ENCODE data around the gene GLG1.

The GLG1 gene

DNA sequence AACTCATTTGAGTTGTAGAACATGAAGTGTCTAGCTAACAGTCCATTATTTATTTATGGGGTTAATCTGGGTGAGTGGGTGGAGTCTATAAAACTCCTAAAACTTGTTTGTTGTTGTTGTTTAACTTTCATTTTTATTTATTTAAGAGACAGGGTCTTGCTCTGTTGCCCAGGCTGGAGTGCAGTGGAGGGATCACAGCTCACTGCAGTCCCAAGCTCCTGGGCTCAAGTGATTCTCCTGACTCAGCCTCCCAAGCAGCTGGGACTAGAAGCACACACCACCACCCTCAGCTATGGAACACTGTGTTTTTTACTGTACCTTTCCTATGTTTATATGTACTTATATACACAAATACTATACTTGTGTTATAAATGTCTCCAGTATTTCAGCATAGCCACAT lies 107.8 kb downstream of the GLG1 start:
- H4K20me1 ChIP-seq (ENCODE audit: insufficient read depth, low read length) = no peaks in the 10 kb centered on the region
- H2AFZ ChIP-seq (ENCODE audit: low read depth, low read length) = no peak overlapping the region
- no peaks in the 10 kb centered on the region for H3K27me3 ChIP-seq (ENCODE audit: insufficient read depth, low read length, poor library complexity)
- H3K9me3 ChIP-seq (ENCODE audit: insufficient read depth, low read length, severe bottlenecking) = no peaks in the 10 kb centered on the region
- DNase-seq (no peak), ATAC-seq (ENCODE audit: insufficient read depth, low read depth) (no peak)
- no peaks in the 10 kb centered on the region for H3K79me2 ChIP-seq (ENCODE audit: insufficient read depth, low read length)
- H3K27ac ChIP-seq (ENCODE audit: low read length) = no peak overlapping the region
- TF ChIP-seq, protein P1, sequence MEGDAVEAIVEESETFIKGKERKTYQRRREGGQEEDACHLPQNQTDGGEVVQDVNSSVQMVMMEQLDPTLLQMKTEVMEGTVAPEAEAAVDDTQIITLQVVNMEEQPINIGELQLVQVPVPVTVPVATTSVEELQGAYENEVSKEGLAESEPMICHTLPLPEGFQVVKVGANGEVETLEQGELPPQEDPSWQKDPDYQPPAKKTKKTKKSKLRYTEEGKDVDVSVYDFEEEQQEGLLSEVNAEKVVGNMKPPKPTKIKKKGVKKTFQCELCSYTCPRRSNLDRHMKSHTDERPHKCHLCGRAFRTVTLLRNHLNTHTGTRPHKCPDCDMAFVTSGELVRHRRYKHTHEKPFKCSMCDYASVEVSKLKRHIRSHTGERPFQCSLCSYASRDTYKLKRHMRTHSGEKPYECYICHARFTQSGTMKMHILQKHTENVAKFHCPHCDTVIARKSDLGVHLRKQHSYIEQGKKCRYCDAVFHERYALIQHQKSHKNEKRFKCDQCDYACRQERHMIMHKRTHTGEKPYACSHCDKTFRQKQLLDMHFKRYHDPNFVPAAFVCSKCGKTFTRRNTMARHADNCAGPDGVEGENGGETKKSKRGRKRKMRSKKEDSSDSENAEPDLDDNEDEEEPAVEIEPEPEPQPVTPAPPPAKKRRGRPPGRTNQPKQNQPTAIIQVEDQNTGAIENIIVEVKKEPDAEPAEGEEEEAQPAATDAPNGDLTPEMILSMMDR (IDR thresholded peaks at IDR 0.05; ENCODE audit: borderline replicate concordance, extremely low read depth, low read length, poor library complexity, severe bottlenecking) = no peak
- no peak for TF ChIP-seq EZH2 (IDR thresholded peaks at IDR 0.05; ENCODE audit: borderline replicate concordance, low read depth, low read length, severe bottlenecking)
- no peak overlapping the region for H3K4me3 ChIP-seq (ENCODE audit: low read depth in 1 of 2, low read length in 2 of 2)
- no peak overlapping the region for H3K4me2 ChIP-seq (ENCODE audit: insufficient read depth, low read length)
- H3K9ac ChIP-seq (ENCODE audit: low read depth, low read length) = no peak overlapping the region
- H3K4me1 ChIP-seq (ENCODE audit: insufficient read depth, low read length) = no peaks in the 10 kb centered on the region
- peaks cover 25% of the 10 kb centered on the region; the same call in 1 of the 2 replicates for H3K36me3 ChIP-seq (ENCODE audit: insufficient read depth, low read length)

DNA sequence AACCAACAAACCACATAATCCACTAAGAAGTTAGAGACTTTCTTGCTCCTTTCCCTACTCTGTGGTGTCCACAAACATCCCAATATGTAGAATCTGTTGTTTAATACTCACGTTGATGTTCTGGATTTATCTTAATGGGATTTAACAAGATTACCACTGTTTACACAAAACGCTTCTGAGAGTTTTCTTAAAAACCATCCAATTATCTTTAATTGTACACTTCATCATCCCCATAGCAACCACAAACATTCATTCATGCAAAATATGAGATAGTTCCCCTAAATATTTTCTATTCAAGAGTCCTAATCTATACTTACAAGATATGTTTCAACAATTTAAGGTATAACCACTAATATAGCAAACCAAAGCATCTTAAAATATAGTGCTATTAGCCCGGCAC lies 109.2 kb downstream of the GLG1 start:
- Histone ChIP-seq H3K4me2 (ENCODE audit: insufficient read depth, low read length) (no peak overlapping the region), H3K27me3 (ENCODE audit: insufficient read depth, low read length, poor library complexity) (no peaks in the 10 kb centered on the region), H3K36me3 (ENCODE audit: insufficient read depth, low read length) (peaks cover 26% of the 10 kb centered on the region), H4K20me1 (ENCODE audit: insufficient read depth, low read length) (no peaks in the 10 kb centered on the region), H3K4me1 (ENCODE audit: insufficient read depth, low read length) (no peaks in the 10 kb centered on the region), H3K9ac (ENCODE audit: low read depth, low read length) (no peak overlapping the region), H3K9me3 (ENCODE audit: insufficient read depth, low read length, severe bottlenecking) (no peaks in the 10 kb centered on the region), H3K4me3 (ENCODE audit: low read depth in 1 of 2, low read length in 2 of 2) (no peak overlapping the region), H2AFZ (ENCODE audit: low read depth, low read length) (no peak overlapping the region), H3K27ac (ENCODE audit: low read length) (no peak overlapping the region), H3K79me2 (ENCODE audit: insufficient read depth, low read length) (no peaks in the 10 kb centered on the region)
- no peak for TF ChIP-seq EZH2 (IDR thresholded peaks at IDR 0.05; ENCODE audit: borderline replicate concordance, low read depth, low read length, severe bottlenecking)
- TF ChIP-seq, protein P1 (IDR thresholded peaks at IDR 0.05; ENCODE audit: borderline replicate concordance, extremely low read depth, low read length, poor library complexity, severe bottlenecking) = no peak
- DNase-seq = no peak
- no peak for ATAC-seq (ENCODE audit: insufficient read depth, low read depth)

DNA sequence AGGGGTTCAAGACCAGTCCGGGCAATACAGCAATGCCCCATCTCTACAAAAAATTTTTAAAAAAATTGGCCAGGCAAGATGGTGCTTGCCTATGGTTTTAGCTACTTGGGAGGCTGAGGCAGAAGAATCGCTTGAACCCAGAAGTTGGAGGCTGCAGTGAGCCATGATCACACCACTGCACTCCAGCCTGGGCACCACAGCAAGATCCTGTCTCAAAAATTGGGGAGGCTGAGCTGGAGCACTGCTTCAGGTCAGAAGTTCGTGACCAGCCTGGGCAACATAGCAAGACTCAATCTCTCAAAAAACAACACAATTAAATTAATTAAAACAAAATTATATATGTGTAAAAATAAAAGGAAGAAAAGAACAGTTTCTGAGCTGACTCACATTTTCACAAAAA lies 110.9 kb downstream of the GLG1 start:
- no peak overlapping the region for H2AFZ ChIP-seq (ENCODE audit: low read depth, low read length)
- H3K36me3 ChIP-seq (ENCODE audit: insufficient read depth, low read length) = peaks cover 38% of the 10 kb centered on the region
- no peak overlapping the region for H3K4me2 ChIP-seq (ENCODE audit: insufficient read depth, low read length)
- no peaks in the 10 kb centered on the region for H3K27me3 ChIP-seq (ENCODE audit: insufficient read depth, low read length, poor library complexity)
- H3K4me1 ChIP-seq (ENCODE audit: insufficient read depth, low read length) = no peaks in the 10 kb centered on the region
- H4K20me1 ChIP-seq (ENCODE audit: insufficient read depth, low read length) = no peaks in the 10 kb centered on the region
- no peak overlapping the region for H3K27ac ChIP-seq (ENCODE audit: low read length)
- no peaks in the 10 kb centered on the region for H3K79me2 ChIP-seq (ENCODE audit: insufficient read depth, low read length)
- ATAC-seq (ENCODE audit: insufficient read depth, low read depth) (no peak), DNase-seq (no peak)
- TF ChIP-seq EZH2 (IDR thresholded peaks at IDR 0.05; ENCODE audit: borderline replicate concordance, low read depth, low read length, severe bottlenecking) = no peak
- TF ChIP-seq, protein P1 (IDR thresholded peaks at IDR 0.05; ENCODE audit: borderline replicate concordance, extremely low read depth, low read length, poor library complexity, severe bottlenecking) = no peak
- H3K9ac ChIP-seq (ENCODE audit: low read depth, low read length) = no peak overlapping the region
- H3K9me3 ChIP-seq (ENCODE audit: insufficient read depth, low read length, severe bottlenecking) = no peaks in the 10 kb centered on the region
- no peak overlapping the region for H3K4me3 ChIP-seq (ENCODE audit: low read depth in 1 of 2, low read length in 2 of 2)

DNA sequence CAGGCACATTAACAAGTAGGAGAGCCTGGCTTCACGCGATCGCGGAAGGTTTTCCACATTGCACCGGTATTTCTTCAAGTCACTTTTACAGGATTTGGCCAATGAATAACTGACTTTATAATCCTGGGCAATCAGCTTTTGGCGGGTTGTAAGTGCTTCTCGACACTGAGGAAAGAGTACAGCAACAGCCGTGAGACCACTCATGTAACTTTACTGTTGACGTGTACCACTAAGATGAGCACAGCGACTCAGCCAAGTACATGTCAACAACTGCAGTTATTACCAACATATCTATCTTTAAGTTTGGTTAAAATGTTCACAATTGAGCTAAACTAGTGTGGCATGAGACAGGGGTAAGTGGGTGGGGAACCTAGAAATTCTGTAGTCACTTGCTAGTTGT lies 113.9 kb downstream of the GLG1 start:
- Histone ChIP-seq H3K36me3 (ENCODE audit: insufficient read depth, low read length) (peaks cover 51% of the 10 kb centered on the region), H4K20me1 (ENCODE audit: insufficient read depth, low read length) (no peaks in the 10 kb centered on the region), H3K4me2 (ENCODE audit: insufficient read depth, low read length) (no peak overlapping the region), H3K4me1 (ENCODE audit: insufficient read depth, low read length) (no peaks in the 10 kb centered on the region), H2AFZ (ENCODE audit: low read depth, low read length) (no peak overlapping the region), H3K9ac (ENCODE audit: low read depth, low read length) (no peak overlapping the region), H3K27ac (ENCODE audit: low read length) (no peak overlapping the region), H3K9me3 (ENCODE audit: insufficient read depth, low read length, severe bottlenecking) (no peaks in the 10 kb centered on the region), H3K4me3 (ENCODE audit: low read depth in 1 of 2, low read length in 2 of 2) (no peak overlapping the region), H3K27me3 (ENCODE audit: insufficient read depth, low read length, poor library complexity) (no peaks in the 10 kb centered on the region), H3K79me2 (ENCODE audit: insufficient read depth, low read length) (no peaks in the 10 kb centered on the region)
- DNase-seq (no peak), ATAC-seq (ENCODE audit: insufficient read depth, low read depth) (no peak)
- TF ChIP-seq, protein P1 (IDR thresholded peaks at IDR 0.05; ENCODE audit: borderline replicate concordance, extremely low read depth, low read length, poor library complexity, severe bottlenecking) = no peak
- no peak for TF ChIP-seq EZH2 (IDR thresholded peaks at IDR 0.05; ENCODE audit: borderline replicate concordance, low read depth, low read length, severe bottlenecking)

Data from DND-41 (cell line).